GM19193 (cell line): ENCODE data around the gene SLC44A3.

Source experiments
- POLR2A ChIP-seq: IDR thresholded peaks from 4 replicates; pipeline ENCODE4 v1.6.1; 2011; ENCODE audit not compliant: insufficient read depth, insufficient read length; ENCODE audit errors: extremely low read depth

Gene SLC44A3

GRCh38 chr1:94921977-94922376 lies 101.8 kb downstream of the SLC44A3 start:
- no peak for TF ChIP-seq POLR2A

DNA sequence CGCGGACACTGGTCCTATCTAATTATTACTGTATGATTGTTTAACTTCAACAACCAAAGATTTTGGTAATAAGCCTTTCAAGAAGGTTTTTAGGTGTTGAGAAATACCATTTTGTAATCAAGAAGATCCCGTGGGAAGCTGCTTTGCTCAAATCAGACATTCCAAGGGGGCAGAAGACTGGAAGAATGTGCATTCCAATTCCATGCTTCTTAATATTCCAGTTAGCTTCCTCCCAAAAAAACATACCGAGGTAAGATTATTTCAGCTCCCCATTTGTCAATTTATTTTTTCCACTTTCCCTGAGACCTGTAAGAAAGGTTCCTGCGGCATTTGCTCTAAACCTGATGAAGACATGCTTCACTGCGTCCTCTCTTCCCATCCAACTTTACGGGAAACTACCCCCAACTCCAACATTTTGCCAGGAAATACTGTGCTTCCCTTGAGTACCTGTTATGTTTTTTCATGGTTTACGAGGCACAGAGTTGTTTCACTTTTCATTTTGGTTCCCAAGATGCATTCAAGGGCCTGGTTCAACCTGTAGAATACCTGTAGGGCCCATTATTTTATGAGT lies 102.7 kb downstream of the SLC44A3 start:
- TF ChIP-seq POLR2A = no peak

DNA sequence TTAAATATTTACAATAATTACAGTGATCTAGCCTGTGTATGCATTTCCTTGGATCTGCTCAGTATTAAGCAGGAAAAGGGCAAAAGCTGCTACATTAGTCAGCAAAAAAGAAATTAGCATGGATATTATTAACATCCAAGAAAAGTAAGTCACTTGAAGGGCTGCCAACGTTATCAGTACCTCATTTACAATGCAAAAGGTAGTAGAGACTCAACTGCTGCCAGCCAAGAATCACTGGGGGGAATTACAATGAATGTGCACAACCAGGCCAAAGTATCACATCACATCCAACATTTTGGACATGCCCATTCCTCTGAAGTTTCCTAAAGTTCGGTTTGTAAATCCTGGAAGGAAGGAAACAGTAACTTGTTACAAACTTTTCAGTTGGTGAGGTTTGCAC lies 104.8 kb downstream of the SLC44A3 start:
- no peak for TF ChIP-seq POLR2A

DNA sequence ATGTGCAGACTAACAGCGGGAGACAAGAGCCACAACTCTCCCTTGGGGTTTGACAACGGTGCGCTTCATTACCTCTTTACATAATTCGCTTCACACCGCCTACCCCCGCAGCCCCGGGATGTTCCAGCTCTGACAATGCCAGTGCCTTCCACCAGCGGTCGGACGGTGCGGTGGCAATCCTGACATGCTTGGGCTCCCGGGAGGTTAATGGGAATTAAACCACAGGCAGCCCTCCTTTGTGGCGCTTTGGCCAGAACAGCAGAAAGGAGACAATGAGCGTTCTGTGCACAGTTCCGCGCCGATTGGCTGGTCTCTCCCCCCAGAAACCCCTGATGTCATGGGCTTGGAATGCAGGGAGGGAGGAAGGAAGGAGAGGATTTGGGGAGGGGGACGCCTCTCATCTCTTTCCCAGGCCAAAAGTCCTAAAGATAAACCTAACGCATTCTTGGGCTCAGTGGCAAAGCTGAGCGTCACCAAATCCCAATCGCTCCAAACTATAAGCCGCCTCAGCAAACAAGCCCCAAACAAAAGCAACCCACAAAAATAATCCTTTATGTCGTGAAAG lies 105.5 kb downstream of the SLC44A3 start:
- TF ChIP-seq POLR2A = no peak

DNA sequence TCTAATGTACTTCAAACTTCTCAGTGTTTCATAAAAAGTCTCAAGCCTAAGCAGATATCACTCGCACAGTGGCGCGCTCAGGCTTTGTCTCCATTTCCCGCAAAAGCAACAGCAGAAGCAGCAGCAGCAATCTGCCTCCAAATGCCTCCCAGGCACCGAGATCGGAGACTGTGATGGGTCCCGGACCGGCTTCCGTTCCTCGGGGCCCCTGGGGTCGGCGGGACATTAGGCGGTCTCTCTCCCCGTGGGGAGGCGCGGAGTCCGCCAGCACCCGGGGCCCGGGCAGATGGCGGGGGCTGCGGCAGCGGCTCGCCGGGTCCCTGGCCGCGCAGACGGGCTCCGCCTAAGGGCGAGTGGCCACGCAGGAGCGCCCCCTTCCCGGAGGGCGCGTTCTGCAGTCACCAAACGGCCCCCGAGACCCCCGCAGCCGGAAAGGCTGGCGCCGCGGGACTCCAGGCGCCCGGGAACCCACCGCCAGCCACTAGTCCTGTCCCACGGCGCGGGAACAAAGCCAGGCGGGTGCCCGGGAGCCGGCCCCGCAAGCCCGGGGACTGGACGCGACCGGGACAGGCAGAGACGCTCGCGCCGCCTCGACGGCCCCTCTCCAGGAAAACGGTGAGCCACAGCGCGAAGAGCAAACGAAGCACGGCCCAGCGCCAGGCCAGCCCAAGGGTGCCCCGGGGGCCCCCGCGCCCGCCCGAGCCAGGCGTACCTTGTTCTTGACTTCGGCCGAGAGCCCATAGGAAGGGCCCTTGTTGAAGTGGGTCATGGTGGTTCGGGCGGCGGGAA lies 106.2 kb downstream of the SLC44A3 start:
- no peak for TF ChIP-seq POLR2A

GRCh38 chr1:94926915-94927404 lies 106.8 kb downstream of the SLC44A3 start, which contains the start of gene CNN3:
CNN3 (minus strand) TSS chr1:94927110; CDS start chr1:94926894, 216 bp downstream.
- TF ChIP-seq POLR2A = peak; percentile 79

- no peak for TF ChIP-seq POLR2A
These were observed 107.4 kb downstream of the SLC44A3 start for GRCh38 chr1:94927405-94928175.

GRCh38 chr1:94928293-94928939 lies 108.3 kb downstream of the SLC44A3 start:
- no peak for TF ChIP-seq POLR2A

- no peak for TF ChIP-seq POLR2A
These were observed 109.4 kb downstream of the SLC44A3 start for GRCh38 chr1:94929351-94930217.

GRCh38 chr1:94931254-94931841 lies 111.2 kb downstream of the SLC44A3 start:
- TF ChIP-seq POLR2A = no peak

DNA sequence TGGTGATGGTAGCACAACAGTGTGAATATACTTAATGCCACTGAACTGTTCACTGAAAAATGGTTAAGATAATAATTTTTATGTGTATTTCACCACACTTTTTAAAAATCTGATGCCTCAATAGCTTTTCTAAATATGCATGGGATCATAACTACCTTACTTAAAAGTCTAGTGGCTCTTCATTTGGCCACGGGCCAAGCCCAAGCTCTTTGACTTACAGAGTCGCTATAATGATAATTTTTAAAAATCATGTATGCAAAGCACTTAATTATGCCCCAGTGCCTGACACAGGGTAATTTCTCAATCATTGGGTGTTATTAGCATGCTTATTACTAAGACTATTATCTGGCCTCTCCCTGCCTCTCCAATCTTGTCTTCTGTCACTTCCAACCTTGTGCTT lies 114.4 kb downstream of the SLC44A3 start:
- TF ChIP-seq POLR2A = no peak

DNA sequence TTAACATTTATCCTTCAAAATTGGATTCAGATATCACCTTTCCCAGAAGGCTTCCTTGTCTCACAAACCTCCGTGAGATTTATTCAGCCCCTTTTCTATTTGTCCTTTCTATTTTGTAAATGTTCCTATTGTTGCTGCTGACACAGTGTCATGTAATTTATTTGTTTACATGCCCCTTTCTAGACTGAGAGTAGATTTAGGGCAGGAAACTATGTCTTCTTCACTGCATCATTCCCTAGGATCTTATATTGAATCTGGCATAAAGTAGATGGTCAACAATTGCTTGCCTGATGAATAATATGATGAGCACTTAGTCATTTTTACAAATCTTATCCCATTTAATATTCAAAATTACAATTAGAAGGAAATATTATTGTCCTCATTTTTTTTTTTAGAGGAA lies 114.9 kb downstream of the SLC44A3 start:
- TF ChIP-seq POLR2A = no peak

DNA sequence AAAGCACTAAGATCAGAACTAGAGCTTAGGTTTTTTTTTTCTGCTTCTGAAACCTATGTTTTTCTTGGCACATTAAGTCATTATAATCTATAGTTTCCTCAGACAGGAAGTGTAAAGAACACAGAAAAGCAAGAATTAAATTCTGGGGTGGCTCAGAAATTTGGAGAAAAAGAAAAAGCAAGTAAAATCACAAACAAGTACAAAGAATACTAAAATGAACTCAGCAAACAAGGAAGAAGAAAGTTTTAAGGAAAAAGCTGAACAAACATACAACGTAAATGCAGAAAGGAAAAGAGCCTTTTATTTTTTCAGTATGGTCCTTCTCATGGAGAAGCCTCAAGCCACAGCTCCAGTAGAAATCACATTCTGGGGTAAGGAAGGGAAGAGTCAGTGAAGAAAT lies 115.3 kb downstream of the SLC44A3 start:
- no peak for TF ChIP-seq POLR2A
